ENCODE measurements around the gene KCTD6. TPM values are rescaled to one million over a fixed set of nuclear protein-coding genes. Genes with fewer than 3 reads are reported as not detected.

Gene KCTD6
- total RNA-seq, 1 experiment from 2014 or later = 9.9 TPM

- peak; percentile 89 for TF ChIP-seq CTCF (IDR thresholded peaks at IDR 0.05; ENCODE audit: unreplicated experiment)
- no peaks in the 10 kb centered on the region for H3K27me3 Mint-ChIP-seq (ENCODE audit: insufficient read depth, unreplicated experiment)
- peak overlapping the region; percentile 71 for H3K27ac Mint-ChIP-seq (ENCODE audit: low read depth, unreplicated experiment)
- peaks cover 6% of the 10 kb centered on the region for H3K36me3 Mint-ChIP-seq (ENCODE audit: insufficient read depth, unreplicated experiment)
- BruUV-seq (replicated peaks) = no TSS peak
- intact Hi-C loops (cut with micrococcal nuclease) = loop anchor here (1.0 kb wide), 3 partner anchors 29 to 69 kb away; partner anchors contain the start of gene KCTD6
- CTCF ChIA-PET = interaction anchor here (0.6 to 2.5 kb wide), 25 partner anchors 10 to 1367 kb away, joined by 3 to 31 read pairs (median 4); partner anchors contain the start of gene KCTD6
- no peaks in the 10 kb centered on the region for H3K9me3 Mint-ChIP-seq (ENCODE audit: unreplicated experiment)
- POLR2A ChIA-PET = interaction anchor here (0.7 to 2.4 kb wide), 9 partner anchors 9 to 129 kb away, joined by 3 to 9 read pairs (median 5); partner anchors contain the start of genes KCTD6 and PDHB
- peak; percentile 95 for DNase-seq (ENCODE audit: unreplicated experiment)
- no peak overlapping the region for H3K4me3 Mint-ChIP-seq (ENCODE audit: unreplicated experiment)
- H3K4me1 Mint-ChIP-seq (ENCODE audit: insufficient read depth, unreplicated experiment) = peaks cover 20% of the 10 kb centered on the region
Observed at GRCh38 chr3:58463181-58463941, 28.5 kb upstream of the KCTD6 start.

DNA sequence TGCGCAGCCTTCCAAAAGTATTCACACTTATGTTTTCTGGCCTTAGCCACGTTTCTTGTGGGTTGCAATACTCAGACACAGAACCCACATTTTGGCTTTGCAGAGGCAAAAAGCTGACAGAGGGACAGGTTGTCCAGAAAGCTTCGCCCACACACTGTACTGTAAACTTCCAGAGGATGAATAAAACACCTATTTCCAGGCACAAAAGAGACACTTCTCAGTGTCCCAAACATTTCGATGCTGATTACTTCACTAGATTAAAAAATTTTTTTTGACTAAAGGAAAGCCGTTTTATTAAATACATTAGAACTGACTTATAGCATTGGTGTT is 28.0 kb upstream of the KCTD6 start:
- no peak overlapping the region for H3K4me3 Mint-ChIP-seq (ENCODE audit: unreplicated experiment)
- CTCF ChIA-PET = interaction anchor here (0.5 to 2.5 kb wide), 27 partner anchors 9 to 1366 kb away, joined by 3 to 31 read pairs (median 4); partner anchors contain the start of gene KCTD6
- BruUV-seq (replicated peaks) = no TSS peak

GRCh38 chr3:58464866-58465265 is 27.0 kb upstream of the KCTD6 start:
- no peak overlapping the region for H3K27ac Mint-ChIP-seq (ENCODE audit: low read depth, unreplicated experiment)
- peaks cover 15% of the 10 kb centered on the region for H3K4me1 Mint-ChIP-seq (ENCODE audit: insufficient read depth, unreplicated experiment)
- peaks cover 6% of the 10 kb centered on the region for H3K36me3 Mint-ChIP-seq (ENCODE audit: insufficient read depth, unreplicated experiment)
- H3K4me3 Mint-ChIP-seq (ENCODE audit: unreplicated experiment) = no peak overlapping the region
- no peaks in the 10 kb centered on the region for H3K9me3 Mint-ChIP-seq (ENCODE audit: unreplicated experiment)
- no peak for TF ChIP-seq CTCF (IDR thresholded peaks at IDR 0.05; ENCODE audit: unreplicated experiment)
- DNase-seq (ENCODE audit: unreplicated experiment) = peak; percentile 21
- ChIA-PET CTCF (interaction anchor here (1.1 to 2.5 kb wide), 3 partner anchors 27 to 63 kb away, joined by 3 to 31 read pairs (median 5); partner anchors contain the start of gene KCTD6), POLR2A (interaction anchor here (2.4 kb wide), 1 partner anchor 28 kb away, joined by 9 read pairs; the partner anchor contains the start of gene KCTD6)
- H3K27me3 Mint-ChIP-seq (ENCODE audit: insufficient read depth, unreplicated experiment) = no peaks in the 10 kb centered on the region
- intact Hi-C loops (cut with micrococcal nuclease) = no loop called here
- no TSS peak for BruUV-seq (replicated peaks)

More for the DNA sequence above, 28.0 kb upstream of the KCTD6 start:
- DNase-seq (ENCODE audit: unreplicated experiment) = no peak
- H3K4me1 Mint-ChIP-seq (ENCODE audit: insufficient read depth, unreplicated experiment) = peaks cover 20% of the 10 kb centered on the region
- peaks cover 6% of the 10 kb centered on the region for H3K36me3 Mint-ChIP-seq (ENCODE audit: insufficient read depth, unreplicated experiment)
- no peaks in the 10 kb centered on the region for H3K27me3 Mint-ChIP-seq (ENCODE audit: insufficient read depth, unreplicated experiment)
- no peak overlapping the region for H3K27ac Mint-ChIP-seq (ENCODE audit: low read depth, unreplicated experiment)
- TF ChIP-seq CTCF (IDR thresholded peaks at IDR 0.05; ENCODE audit: unreplicated experiment) = no peak
- POLR2A ChIA-PET = interaction anchor here (0.6 to 2.4 kb wide), 10 partner anchors 8 to 203 kb away, joined by 3 to 9 read pairs (median 4); partner anchors contain the start of genes KCTD6 and PDHB
- no peaks in the 10 kb centered on the region for H3K9me3 Mint-ChIP-seq (ENCODE audit: unreplicated experiment)
- intact Hi-C loops (cut with micrococcal nuclease) = loop anchor here (1.0 kb wide), 3 partner anchors 28 to 68 kb away; partner anchors contain the start of gene KCTD6

DNA sequence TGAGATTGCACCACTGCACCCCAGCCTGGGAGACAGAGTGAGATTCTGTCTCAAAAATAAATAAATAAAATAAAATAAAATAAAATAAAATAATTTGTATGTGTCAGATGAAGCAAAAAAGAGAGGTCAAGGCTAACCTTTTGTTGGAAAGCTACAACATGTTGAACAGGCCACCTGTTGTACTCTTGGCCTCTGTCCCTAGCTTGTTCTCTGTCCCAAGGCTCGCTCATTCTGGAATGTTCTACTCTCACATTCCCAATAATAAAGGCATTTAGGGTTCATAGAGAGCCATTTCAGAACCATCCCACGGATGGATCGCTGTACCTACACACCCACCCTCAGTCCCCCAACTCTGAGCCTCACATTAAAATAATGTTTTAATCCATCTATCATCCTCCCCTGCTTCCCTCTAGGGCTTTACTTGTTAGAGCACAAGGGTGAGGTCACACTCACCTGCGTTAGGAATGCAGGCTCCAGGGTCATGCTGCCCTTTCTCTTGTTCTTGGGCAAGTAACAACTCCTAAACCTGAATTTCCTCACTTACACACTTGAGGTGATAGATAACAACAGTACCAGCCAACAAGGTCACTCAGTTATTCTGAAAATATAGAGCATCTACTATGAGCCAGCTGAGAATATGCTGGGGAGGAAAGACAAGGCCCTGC is 24.9 kb upstream of the KCTD6 start:
- no peak for DNase-seq (ENCODE audit: unreplicated experiment)
- H3K9me3 Mint-ChIP-seq (ENCODE audit: unreplicated experiment) = no peaks in the 10 kb centered on the region
- intact Hi-C loops (cut with micrococcal nuclease) = no loop called here
- CTCF ChIA-PET = interaction anchor here (0.7 to 2.1 kb wide), 4 partner anchors 65 to 161 kb away, joined by 3 to 8 read pairs (median 4); partner anchors contain the start of genes HTD2 and RPP14
- H3K4me3 Mint-ChIP-seq (ENCODE audit: unreplicated experiment) = no peak overlapping the region
- H3K4me1 Mint-ChIP-seq (ENCODE audit: insufficient read depth, unreplicated experiment) = peaks cover 26% of the 10 kb centered on the region
- BruUV-seq (replicated peaks) = no TSS peak
- H3K36me3 Mint-ChIP-seq (ENCODE audit: insufficient read depth, unreplicated experiment) = peaks cover 6% of the 10 kb centered on the region
- H3K27ac Mint-ChIP-seq (ENCODE audit: low read depth, unreplicated experiment) = no peak overlapping the region
- POLR2A ChIA-PET = interaction anchor here (0.5 to 1.2 kb wide), 3 partner anchors 10 to 25 kb away, joined by 3 to 4 read pairs (median 3); partner anchors contain the start of gene KCTD6
- TF ChIP-seq CTCF (IDR thresholded peaks at IDR 0.05; ENCODE audit: unreplicated experiment) = no peak
- no peaks in the 10 kb centered on the region for H3K27me3 Mint-ChIP-seq (ENCODE audit: insufficient read depth, unreplicated experiment)

All from MCF 10A (cell line).